Astrocyte of the spinal cord (primary cell): ENCODE data around the gene BHMT2.

Experiments used
- DNase-seq: peaks from one replicate; pipeline ENCODE4 v3.0.0; 2011; ENCODE audit warnings: low read depth, low spot score
- H3K4me3 ChIP-seq: 2 replicates; pipeline ENCODE4 v1.5.1; 2011; ENCODE audit warnings: low read depth, mild to moderate bottlenecking, low read length, moderate library complexity
- in situ Hi-C: cut with HindIII; loops from 2 replicates; pipeline ENCODE4 v1.10.0; 2017; ENCODE audit warnings: low sequenced_read_pairs
- TF ChIP-seq, protein P1 (sequence below): IDR thresholded peaks from 2 replicates; pipeline ENCODE4 v1.5.1; 2012; ENCODE audit warnings: low read depth, mild to moderate bottlenecking, low read length, inconsistent platforms

BHMT2 gene

DNA sequence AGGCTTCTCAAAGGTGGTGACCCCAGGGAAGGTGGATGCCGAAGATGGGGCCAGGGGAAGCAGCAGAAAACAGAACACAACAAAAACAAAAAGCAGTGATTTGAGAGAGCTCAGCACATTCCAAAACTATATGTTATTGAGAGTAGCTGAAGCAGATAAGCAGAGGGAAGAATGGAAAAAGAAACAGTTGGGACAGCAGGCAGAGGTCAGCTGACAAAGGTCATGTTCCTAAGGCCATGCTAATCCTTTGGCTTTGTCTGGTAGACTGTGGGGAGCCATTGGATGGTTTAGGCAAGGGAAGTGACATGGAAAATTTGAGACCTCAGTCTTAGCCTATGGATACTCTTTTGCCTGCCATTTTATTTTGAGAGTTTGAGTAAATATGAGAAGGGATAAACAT lies 14.6 kb upstream of the BHMT2 start:
- DNase-seq, result no peak
- in situ Hi-C loops, result no loop called here

GRCh38 chr5:79056847-79057246 lies 12.7 kb upstream of the BHMT2 start:
- TF ChIP-seq, protein P1, sequence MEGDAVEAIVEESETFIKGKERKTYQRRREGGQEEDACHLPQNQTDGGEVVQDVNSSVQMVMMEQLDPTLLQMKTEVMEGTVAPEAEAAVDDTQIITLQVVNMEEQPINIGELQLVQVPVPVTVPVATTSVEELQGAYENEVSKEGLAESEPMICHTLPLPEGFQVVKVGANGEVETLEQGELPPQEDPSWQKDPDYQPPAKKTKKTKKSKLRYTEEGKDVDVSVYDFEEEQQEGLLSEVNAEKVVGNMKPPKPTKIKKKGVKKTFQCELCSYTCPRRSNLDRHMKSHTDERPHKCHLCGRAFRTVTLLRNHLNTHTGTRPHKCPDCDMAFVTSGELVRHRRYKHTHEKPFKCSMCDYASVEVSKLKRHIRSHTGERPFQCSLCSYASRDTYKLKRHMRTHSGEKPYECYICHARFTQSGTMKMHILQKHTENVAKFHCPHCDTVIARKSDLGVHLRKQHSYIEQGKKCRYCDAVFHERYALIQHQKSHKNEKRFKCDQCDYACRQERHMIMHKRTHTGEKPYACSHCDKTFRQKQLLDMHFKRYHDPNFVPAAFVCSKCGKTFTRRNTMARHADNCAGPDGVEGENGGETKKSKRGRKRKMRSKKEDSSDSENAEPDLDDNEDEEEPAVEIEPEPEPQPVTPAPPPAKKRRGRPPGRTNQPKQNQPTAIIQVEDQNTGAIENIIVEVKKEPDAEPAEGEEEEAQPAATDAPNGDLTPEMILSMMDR, result no peak
- in situ Hi-C loops, result no loop called here
- DNase-seq, result no peak
- no peak overlapping the region for H3K4me3 ChIP-seq

More for the DNA sequence above, 14.6 kb upstream of the BHMT2 start:
- H3K4me3 ChIP-seq, result no peak overlapping the region
- TF ChIP-seq, protein P1, result no peak

- TF ChIP-seq, protein P1, result no peak
- in situ Hi-C loops, result no loop called here
- DNase-seq, result no peak
- no peak overlapping the region for H3K4me3 ChIP-seq
These were observed 9.9 kb upstream of the BHMT2 start for GRCh38 chr5:79059674-79060073.

GRCh38 chr5:79062436-79062835 lies 7.1 kb upstream of the BHMT2 start:
- no peak overlapping the region for H3K4me3 ChIP-seq
- TF ChIP-seq, protein P1, result no peak
- DNase-seq, result no peak
- in situ Hi-C loops, result no loop called here

DNA sequence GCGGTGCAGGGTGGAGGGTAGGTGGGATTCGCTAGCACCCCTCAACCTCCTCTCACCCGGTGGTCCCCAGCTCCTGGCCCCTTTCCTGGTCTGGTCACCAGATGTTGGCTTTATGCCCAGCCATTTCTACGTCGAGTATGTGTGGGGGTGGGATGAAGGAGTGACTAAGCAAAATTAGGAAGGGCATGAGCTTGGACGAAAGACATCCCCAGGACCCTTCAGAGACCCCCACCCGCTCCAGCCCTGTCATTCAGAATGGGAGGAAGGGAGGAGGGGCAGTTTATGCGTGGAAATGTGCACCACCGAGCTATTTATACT lies 742 bp downstream of the BHMT2 start:
- in situ Hi-C loops, result no loop called here
- DNase-seq, result no peak

DNA sequence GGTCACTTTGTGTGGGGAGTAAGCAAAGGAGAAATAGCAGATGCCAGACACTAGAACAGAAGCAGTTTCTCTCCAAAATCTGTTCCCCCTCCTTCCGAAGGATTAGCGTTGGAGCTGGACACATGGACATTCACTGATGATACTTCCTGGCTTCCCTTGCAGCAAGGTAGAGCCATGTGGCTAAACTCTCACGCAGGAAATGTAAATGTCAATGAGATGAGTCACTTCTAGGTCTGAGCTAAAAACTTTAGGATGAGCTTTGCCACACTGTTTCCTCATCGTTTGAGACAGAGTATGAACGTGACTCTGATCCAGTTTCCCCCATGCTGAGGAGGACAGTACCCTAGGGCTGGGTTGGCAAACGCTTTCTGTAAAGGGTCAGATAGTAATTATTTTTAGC lies 5.1 kb downstream of the BHMT2 start:
- DNase-seq, result peak; percentile 24
- in situ Hi-C loops, result no loop called here
- H3K4me3 ChIP-seq, result no peak overlapping the region
- TF ChIP-seq, protein P1, result no peak

More for the DNA sequence above, 742 bp downstream of the BHMT2 start:
- TF ChIP-seq, protein P1, result no peak
- H3K4me3 ChIP-seq, result no peak overlapping the region

- no peak overlapping the region for H3K4me3 ChIP-seq
- no peak for DNase-seq
- in situ Hi-C loops, result no loop called here
- TF ChIP-seq, protein P1, result no peak
These were observed 6.3 kb downstream of the BHMT2 start for GRCh38 chr5:79075646-79076426.
